ENCODE results near the gene PAK1.

GRCh38 chr11:77502346-77502905, 28.5 kb upstream of the PAK1 start:
- TF ChIP-seq CTCF (IDR thresholded peaks at IDR 0.05) (no peak), POLR2A (IDR thresholded peaks at IDR 0.05) (no peak)
